HepG2 (cell line): ENCODE measurements around the gene PDK2. TPM values are rescaled to one million over a fixed set of nuclear protein-coding genes. Genes with fewer than 3 reads are reported as not detected.

Experiments
- ETV5 ChIP-seq: IDR thresholded peaks from 2 replicates; pipeline ENCODE4 v1.6.1; 2018; ENCODE audit warnings: missing biosample characterization, missing genetic modification reagents, inconsistent platforms, borderline replicate concordance
- JUN ChIP-seq: sonication (generic); formaldehyde crosslinking; IDR thresholded peaks from 2 replicates; pipeline ENCODE4 v1.4.0; 2020; ENCODE audit warnings: mild to moderate bottlenecking, missing genetic modification reagents
- KLF15 ChIP-seq: sonication (generic); formaldehyde crosslinking; IDR thresholded peaks from 2 replicates; pipeline ENCODE4 v1.8.1; 2023; ENCODE audit warnings: borderline replicate concordance, mild to moderate bottlenecking, inconsistent platforms, missing genetic modification reagents, mixed read lengths
- KMT2A ChIP-seq: sonication (generic); formaldehyde crosslinking; IDR thresholded peaks from 2 replicates; pipeline ENCODE4 v1.4.0; 2020; ENCODE audit warnings: missing genetic modification reagents
- MEF2D ChIP-seq: sonication (generic); formaldehyde crosslinking; IDR thresholded peaks from 2 replicates; pipeline ENCODE4 v1.5.1; 2020; ENCODE audit warnings: mild to moderate bottlenecking, missing genetic modification reagents
- MXI1 ChIP-seq: IDR thresholded peaks from 3 replicates; pipeline ENCODE4 v1.6.1; 2012; ENCODE audit warnings: low read depth, low read length, inconsistent platforms, borderline replicate concordance
- MZF1 ChIP-seq: sonication (generic); formaldehyde crosslinking; IDR thresholded peaks from 2 replicates; pipeline ENCODE4 v1.8.1; 2023; ENCODE audit warnings: mild to moderate bottlenecking, missing genetic modification reagents, borderline replicate concordance
- NFIC ChIP-seq: IDR thresholded peaks from 2 replicates; pipeline ENCODE4 v1.6.1; 2012; ENCODE audit warnings: mild to moderate bottlenecking, low read length, inconsistent platforms
- NFYC ChIP-seq: IDR thresholded peaks from 2 replicates; pipeline ENCODE4 v1.6.1; 2016; ENCODE audit warnings: missing genetic modification reagents, missing compliant biosample characterization
- RCOR2 ChIP-seq: IDR thresholded peaks from 2 replicates; pipeline ENCODE4 v1.6.1; 2016; ENCODE audit warnings: missing biosample characterization, missing genetic modification reagents
- REL ChIP-seq: sonication (generic); formaldehyde crosslinking; conservative IDR thresholded peaks from 2 replicates; pipeline ENCODE4 v1.8.0; 2022; ENCODE audit warnings: mild to moderate bottlenecking, missing genetic modification reagents, moderate library complexity
- RFX3 ChIP-seq: IDR thresholded peaks from 2 replicates; pipeline ENCODE4 v1.6.1; 2016; ENCODE audit warnings: missing biosample characterization, missing genetic modification reagents
- SALL1 ChIP-seq: sonication (generic); formaldehyde crosslinking; IDR thresholded peaks from 2 replicates; pipeline ENCODE4 v1.8.0; 2022; ENCODE audit warnings: mild to moderate bottlenecking, missing genetic modification reagents
- SIN3A ChIP-seq: IDR thresholded peaks from 2 replicates; pipeline ENCODE4 v1.6.1; 2011; ENCODE audit warnings: low read depth, mild to moderate bottlenecking, control low read depth, low read length, borderline replicate concordance
- SPEN ChIP-seq: sonication (generic); formaldehyde crosslinking; IDR thresholded peaks from 2 replicates; pipeline ENCODE4 v1.5.1; 2020; ENCODE audit warnings: low read depth, mild to moderate bottlenecking, missing genetic modification reagents
- SRSF9 ChIP-seq: fragments of 200-400 bp; formaldehyde crosslinking; IDR thresholded peaks from 2 replicates; pipeline ENCODE4 v1.6.1; 2018; ENCODE audit warnings: borderline replicate concordance, mild to moderate bottlenecking, low read depth, low read length; ENCODE audit not compliant: insufficient read depth, poor library complexity, severe bottlenecking
- TARDBP ChIP-seq: sonication (generic); formaldehyde crosslinking; IDR thresholded peaks from 2 replicates; pipeline ENCODE4 v1.8.0; 2022; ENCODE audit warnings: mild to moderate bottlenecking, missing genetic modification reagents
- ZNF235 ChIP-seq: sonication (generic); formaldehyde crosslinking; IDR thresholded peaks from 2 replicates; pipeline ENCODE4 v1.8.1; 2023; ENCODE audit warnings: mild to moderate bottlenecking, missing genetic modification reagents, borderline replicate concordance
- ZNF326 ChIP-seq: sonication (generic); formaldehyde crosslinking; IDR thresholded peaks from 2 replicates; pipeline ENCODE4 v1.4.0; 2020; ENCODE audit warnings: missing genetic modification reagents, borderline replicate concordance
- ZNF841 ChIP-seq: sonication (generic); formaldehyde crosslinking; IDR thresholded peaks from 2 replicates; pipeline ENCODE4 v1.8.1; 2023; ENCODE audit warnings: missing genetic modification reagents, borderline replicate concordance
- ZSCAN21 ChIP-seq: sonication (generic); formaldehyde crosslinking; IDR thresholded peaks from 2 replicates; pipeline ENCODE4 v1.8.0; 2022; ENCODE audit warnings: mild to moderate bottlenecking, missing genetic modification reagents, moderate library complexity, borderline replicate concordance
- polyA plus RNA-seq, 8 experiments: library from polyadenylated mRNA; depleted of rRNA in 3 of 8; stranded (reverse) in 7 of 8; unstranded in 1 of 8; fragments of >200 nt; fragmentation: Illumina TruSeq in 4 of 8; extraction: Trizol in 4 of 8; gene quantifications; 2 replicates each; pipeline versions ENCODE4 v1.2.1 to v1.2.3, GENCODE V29; 2011 to 2016; ENCODE audit warnings: low read depth in 4 of 8, missing spikeins in 1 of 8, mixed read lengths in 1 of 8; ENCODE audit not compliant: insufficient read depth in 1 of 8
- total RNA-seq, 5 experiments: library from RNA; depleted of rRNA; stranded (reverse); fragments of >200 nt; fragmentation: Illumina TruSeq; extraction: Trizol; gene quantifications; 2 replicates each; pipeline ENCODE4 v1.2.3, GENCODE V29; 2016; ENCODE audit warnings: low read depth in 1 of 5
- TF ChIP-seq, protein P1 (sequence below), 2 experiments: sonication (generic) in 1 of 2; formaldehyde crosslinking in 1 of 2; IDR thresholded peaks; 2 replicates each; pipeline versions ENCODE4 v1.4.0 to v1.6.1; 2016 to 2020; ENCODE audit warnings: borderline replicate concordance in 1 of 2, low read depth in 1 of 2, mild to moderate bottlenecking in 1 of 2, missing genetic modification reagents in 1 of 2

PDK2 gene
- total and polyA plus RNA-seq, 2 of the 13 experiments (the other 11 are each of a cell fraction or from before 2014, with no cell fraction given), result 18.5 to 59.7 TPM

DNA sequence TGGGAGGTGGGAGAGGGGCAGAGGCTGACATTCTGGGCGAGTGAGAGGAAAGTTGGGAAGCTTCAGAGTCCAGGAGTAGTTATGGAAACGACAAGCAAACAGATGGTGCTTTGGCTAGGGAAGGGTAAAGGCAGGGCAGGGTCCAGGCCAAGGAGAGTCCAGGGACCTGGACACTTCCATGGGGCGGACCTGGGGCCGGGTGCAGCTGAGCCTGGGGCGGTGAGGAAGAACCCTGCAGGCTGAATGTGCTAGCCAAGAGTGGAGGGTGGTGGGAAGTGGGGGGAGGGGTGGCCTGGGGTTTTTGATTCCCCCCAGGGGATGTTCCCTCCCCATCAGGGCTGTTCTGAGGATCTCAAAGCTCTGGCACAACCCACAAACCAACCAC, 52.7 kb downstream of the PDK2 start (continued):
- TF ChIP-seq ZNF841 (CRISPR knock-in tag), result no peak
- TF ChIP-seq TARDBP, result no peak
- 0 out of 2 replicates have a peak, but pooled peaks have one; percentile 29 for TF ChIP-seq RCOR2 (CRISPR knock-in tag)
- no peak for TF ChIP-seq ZSCAN21
- TF ChIP-seq MXI1, result peak; percentile 72; the same call in 2 of the 3 replicates
- no peak; the same call in 1 of the 2 replicates for TF ChIP-seq SPEN (CRISPR knock-in tag)
- no peak for TF ChIP-seq SRSF9
- no peak for TF ChIP-seq KMT2A (CRISPR knock-in tag)
- TF ChIP-seq KLF15 (CRISPR knock-in tag), result no peak
- TF ChIP-seq REL (CRISPR knock-in tag), result no peak
- no peak for TF ChIP-seq MZF1 (CRISPR knock-in tag)
- TF ChIP-seq RFX3 (CRISPR knock-in tag), result peak; percentile 81
- TF ChIP-seq SALL1 (CRISPR knock-in tag), result peak; percentile 56
- TF ChIP-seq NFIC, result no peak
- TF ChIP-seq, protein P1, sequence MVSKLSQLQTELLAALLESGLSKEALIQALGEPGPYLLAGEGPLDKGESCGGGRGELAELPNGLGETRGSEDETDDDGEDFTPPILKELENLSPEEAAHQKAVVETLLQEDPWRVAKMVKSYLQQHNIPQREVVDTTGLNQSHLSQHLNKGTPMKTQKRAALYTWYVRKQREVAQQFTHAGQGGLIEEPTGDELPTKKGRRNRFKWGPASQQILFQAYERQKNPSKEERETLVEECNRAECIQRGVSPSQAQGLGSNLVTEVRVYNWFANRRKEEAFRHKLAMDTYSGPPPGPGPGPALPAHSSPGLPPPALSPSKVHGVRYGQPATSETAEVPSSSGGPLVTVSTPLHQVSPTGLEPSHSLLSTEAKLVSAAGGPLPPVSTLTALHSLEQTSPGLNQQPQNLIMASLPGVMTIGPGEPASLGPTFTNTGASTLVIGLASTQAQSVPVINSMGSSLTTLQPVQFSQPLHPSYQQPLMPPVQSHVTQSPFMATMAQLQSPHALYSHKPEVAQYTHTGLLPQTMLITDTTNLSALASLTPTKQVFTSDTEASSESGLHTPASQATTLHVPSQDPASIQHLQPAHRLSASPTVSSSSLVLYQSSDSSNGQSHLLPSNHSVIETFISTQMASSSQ (IDR thresholded peaks at IDR 0.05; ENCODE audit: low read depth), result no peak
- TF ChIP-seq, protein P1 (CRISPR knock-in tag; IDR thresholded peaks at IDR 0.05; ENCODE audit: borderline replicate concordance), result no peak
- no peak for TF ChIP-seq JUN (CRISPR knock-in tag)
- TF ChIP-seq SIN3A, result peak; percentile 43; the same call in 1 of the 2 replicates
- no peak for TF ChIP-seq ETV5 (CRISPR knock-in tag)
- no peak for TF ChIP-seq NFYC
- TF ChIP-seq ZNF235, result no peak
- TF ChIP-seq ZNF326, result no peak
- TF ChIP-seq MEF2D, result no peak
